B cell (primary cell): ENCODE data around the gene TENM3. TPM values are rescaled to one million over a fixed set of nuclear protein-coding genes. Genes with fewer than 3 reads are reported as not detected.

Source experiments
- ATAC-seq: fragments of 200-7000 bp; cut with Tn5 transposase; one replicate; pipeline ENCODE4 v1.10.0; 2021; ENCODE audit warnings: low read depth, mild to moderate bottlenecking, moderate number of reproducible peaks, moderate library complexity
- CTCF ChIA-PET: fragments of 350-600 bp; sonication (Branson Sonifier 250); formaldehyde crosslinking; loops from one replicate; lab custom pipeline; 2021; ENCODE audit warnings: antibody characterized with exemption, inconsistent platforms; lab: Charles Lee
- POLR2A ChIA-PET: fragments of 350-600 bp; sonication (Branson Sonifier 250); formaldehyde crosslinking; loops from one replicate; lab custom pipeline; 2021; ENCODE audit warnings: antibody characterized with exemption; lab: Charles Lee
- DNase-seq: peaks from one replicate; pipeline ENCODE4 v3.0.0; 2013
- H2AFZ ChIP-seq: 2 replicates; pipeline ENCODE4 v1.6.1; 2012; ENCODE audit warnings: mild to moderate bottlenecking, low read depth, low read length; ENCODE audit not compliant: insufficient read depth, poor library complexity, severe bottlenecking
- H3K27ac ChIP-seq, 2 donors: 1 replicate in 1 of 2; 2 replicates in 1 of 2; pipeline ENCODE4 v1.5.1; 2012 to 2013; ENCODE audit warnings: low read length in 2 of 2, mild to moderate bottlenecking in 2 of 2, moderate library complexity in 1 of 2
- H3K27me3 ChIP-seq, 4 experiments: fragments of 200-600 bp in 1 of 4; sonication (generic) in 1 of 4; replicated peaks in 1 of 4; 1 replicate in 2 of 4; 2 replicates in 2 of 4; pipeline versions ENCODE4 v1.6.1 to v1.7.0; 2013 to 2016; ENCODE audit warnings: low read length in 3 of 4, mild to moderate bottlenecking in 2 of 4, mixed read lengths in 1 of 4, moderate library complexity in 1 of 4; ENCODE audit not compliant: insufficient read depth in 4 of 4, control insufficient read depth in 3 of 4; ENCODE audit errors: control extremely low read depth in 1 of 4
- H3K36me3 ChIP-seq, 2 experiments: replicated peaks in 1 of 2; 1 replicate in 1 of 2; 2 replicates in 1 of 2; pipeline versions ENCODE4 v1.6.1 to v1.7.1; 2013; ENCODE audit warnings: low read length in 1 of 2; ENCODE audit not compliant: insufficient read depth in 2 of 2, control insufficient read depth in 1 of 2; ENCODE audit errors: control extremely low read depth in 1 of 2, extremely low read depth in 1 of 2
- H3K4me1 ChIP-seq, 2 donors: fragments of 200-600 bp in 1 of 2; sonication (generic) in 1 of 2; 1 replicate in 1 of 2; 2 replicates in 1 of 2; pipeline versions ENCODE4 v1.5.1 to v1.6.1; 2013 to 2017; ENCODE audit warnings: low read length in 2 of 2; ENCODE audit not compliant: control insufficient read depth in 2 of 2, insufficient read depth in 2 of 2
- H3K4me2 ChIP-seq: replicated peaks from 2 replicates; pipeline ENCODE3; 2012; ENCODE audit warnings: mild to moderate bottlenecking, low read depth, low read length; ENCODE audit not compliant: poor library complexity, severe bottlenecking
- H3K4me3 ChIP-seq, 5 experiments: fragments of 200-600 bp in 1 of 5; sonication (generic) in 1 of 5; 1 replicate in 3 of 5; 2 replicates in 2 of 5; pipeline versions ENCODE4 v1.5.1 to v1.7.0; 2011 to 2016; ENCODE audit warnings: low read length in 4 of 5, mild to moderate bottlenecking in 4 of 5, low read depth in 2 of 5, control low read depth in 1 of 5, moderate library complexity in 1 of 5; ENCODE audit not compliant: insufficient read depth in 1 of 5; ENCODE audit errors: control extremely low read depth in 1 of 5, extremely low read depth in 1 of 5
- H3K79me2 ChIP-seq: fragments of 200-600 bp; sonication (generic); one replicate; pipeline ENCODE4 v1.6.0; 2016; ENCODE audit warnings: low read length; ENCODE audit not compliant: control insufficient read depth, insufficient read depth
- H3K9ac ChIP-seq: fragments of 200-600 bp; sonication (generic); 2 replicates; pipeline ENCODE4 v1.6.1; 2017; ENCODE audit warnings: mild to moderate bottlenecking, low read length, moderate library complexity
- H3K9me3 ChIP-seq, 3 donors: one replicate each; pipeline versions ENCODE4 v1.6.1 to v1.7.1; 2013; ENCODE audit warnings: low read length in 2 of 3; ENCODE audit not compliant: control insufficient read depth in 2 of 3, insufficient read depth in 1 of 3; ENCODE audit errors: control extremely low read depth in 1 of 3
- H4K20me1 ChIP-seq: 2 replicates; pipeline ENCODE4 v1.6.0; 2012; ENCODE audit warnings: mild to moderate bottlenecking, low read length; ENCODE audit not compliant: insufficient read depth, control insufficient read depth, poor library complexity, severe bottlenecking
- H3K27ac Mint-ChIP-seq: one replicate; pipeline ENCODE4 v1.8.0; 2021; ENCODE audit warnings: mixed read lengths
- H3K27me3 Mint-ChIP-seq: one replicate; pipeline ENCODE4 v1.8.0; 2021; ENCODE audit warnings: mixed read lengths
- H3K4me1 Mint-ChIP-seq: one replicate; pipeline ENCODE4 v1.8.0; 2021; ENCODE audit warnings: mixed read lengths
- H3K4me3 Mint-ChIP-seq: one replicate; pipeline ENCODE4 v1.8.0; 2021; ENCODE audit warnings: mixed read lengths
- H3K9me3 Mint-ChIP-seq: one replicate; pipeline ENCODE4 v1.8.0; 2022; ENCODE audit warnings: mixed read lengths; ENCODE audit not compliant: insufficient read depth
- CTCF ChIP-seq: fragments of 200-600 bp; IDR thresholded peaks from one replicate; pipeline ENCODE4 v1.8.0; 2022; ENCODE audit warnings: antibody characterized with exemption, mild to moderate bottlenecking
- EZH2 ChIP-seq: IDR thresholded peaks from 2 replicates; pipeline ENCODE4 v1.6.1; 2012; ENCODE audit warnings: borderline replicate concordance, low read depth, mild to moderate bottlenecking, moderate library complexity, low read length; ENCODE audit not compliant: insufficient read depth, poor library complexity, severe bottlenecking
- WGBS: methylation state at CpG from one replicate; pipeline ENCODE4 v1.1.5; 2013; ENCODE audit warnings: missing lambda C conversion rate; ENCODE audit not compliant: insufficient coverage; 5-methylcytosine and 5-hydroxymethylcytosine counted together
- intact Hi-C: fragments of 100-400 bp; cut with micrococcal nuclease; formaldehyde crosslinking; loops from one replicate; pipeline ENCODE4 v1.10.0; 2022
- polyA plus RNA-seq: library from polyadenylated mRNA; depleted of rRNA; stranded (reverse); fragments of >200 nt; gene quantifications from 2 replicates; pipeline ENCODE4 v1.2.3, GENCODE V29; 2012
- total RNA-seq, 2 donors: library from RNA; stranded (reverse); fragments of 120-200 nt in 1 of 2; gene quantifications; 1 replicate in 1 of 2; 2 replicates in 1 of 2; pipeline versions ENCODE4 v1.2.3 to v1.2.4, GENCODE V29; 2013 to 2022

Gene TENM3
- total and polyA plus RNA-seq, 2 donors (not counting 1 experiment from before 2014, with no cell fraction given) = not detected

- POLR2A ChIA-PET = no interaction called here
- WGBS = 80% methylated on average over 1 of the region's 4 CpGs
- CTCF ChIA-PET = no interaction called here
These were observed 36.3 kb upstream of the TENM3 start for GRCh38 chr4:182206916-182207315.

GRCh38 chr4:182207830-182208396, 35.3 kb upstream of the TENM3 start:
- Histone ChIP-seq H3K4me3 (no peak overlapping the region), H3K9ac (no peak overlapping the region), H3K27me3 (no peaks in the 10 kb centered on the region), H3K79me2 (no peaks in the 10 kb centered on the region), H4K20me1 (no peaks in the 10 kb centered on the region), H3K4me1 (no peaks in the 10 kb centered on the region), H3K4me2 (no peak overlapping the region), H3K36me3 (no peaks in the 10 kb centered on the region), H3K9me3 (peaks cover 0 to 12% (median 0%) of the 10 kb centered on the region in 3 donors), H3K27ac (no peak overlapping the region), H2AFZ (no peak overlapping the region)
- WGBS = 43% methylated on average over 2 of the region's 2 CpGs
- ATAC-seq = no peak
- H3K27ac Mint-ChIP-seq = no peak overlapping the region
- POLR2A ChIA-PET = no interaction called here
- intact Hi-C loops = no loop called here
- no peak overlapping the region for H3K4me3 Mint-ChIP-seq
- CTCF ChIA-PET = no interaction called here
- no peak for TF ChIP-seq CTCF
- no peak for TF ChIP-seq EZH2
- no peaks in the 10 kb centered on the region for H3K4me1 Mint-ChIP-seq
- H3K27me3 Mint-ChIP-seq = no peaks in the 10 kb centered on the region
- peaks cover 3% of the 10 kb centered on the region for H3K9me3 Mint-ChIP-seq
- no peak for DNase-seq

More at GRCh38 chr4:182206916-182207315, 36.3 kb upstream of the TENM3 start:
- no peaks in the 10 kb centered on the region for H3K27me3 ChIP-seq
- H3K27ac ChIP-seq = no peak overlapping the region
- no peak overlapping the region for H3K9ac ChIP-seq
- H3K36me3 ChIP-seq = no peaks in the 10 kb centered on the region
- Mint-ChIP-seq H3K9me3 (peaks cover 3% of the 10 kb centered on the region), H3K4me1 (no peaks in the 10 kb centered on the region), H3K27me3 (no peaks in the 10 kb centered on the region), H3K4me3 (no peak overlapping the region), H3K27ac (no peak overlapping the region)
- no peak overlapping the region for H3K4me3 ChIP-seq
- ATAC-seq (no peak), DNase-seq (no peak)
- H3K4me1 ChIP-seq = no peaks in the 10 kb centered on the region
- intact Hi-C loops = no loop called here
- no peak for TF ChIP-seq CTCF
- TF ChIP-seq EZH2 = no peak
- H3K4me2 ChIP-seq = no peak overlapping the region
- peaks cover 0 to 16% (median 0%) of the 10 kb centered on the region in 3 donors for H3K9me3 ChIP-seq
- H3K79me2 ChIP-seq = no peaks in the 10 kb centered on the region
- no peak overlapping the region for H2AFZ ChIP-seq
- H4K20me1 ChIP-seq = no peaks in the 10 kb centered on the region
